ENCODE results near the gene HOXC10. TPM values are rescaled to one million over a fixed set of nuclear protein-coding genes. Genes with fewer than 3 reads are reported as not detected.
A peak's percentile ranks its signal among the peaks of the same experiment; 100 is the strongest.

The HOXC10 gene
- total and polyA plus RNA-seq, 2 donors (not counting 1 experiment from before 2014, with no cell fraction given) = not detected

GRCh38 chr12:53973236-53974042 is 11.5 kb upstream of the HOXC10 start:
- DNase-seq = peak; percentile 58
- Histone ChIP-seq H3K79me2 (ENCODE audit: control insufficient read depth, insufficient read depth, low read length) (no peaks in the 10 kb centered on the region), H3K4me1 (ENCODE audit: control insufficient read depth in 2 of 2, insufficient read depth in 2 of 2, low read length in 2 of 2) (peaks cover 25 to 45% of the 10 kb centered on the region in 2 donors), H3K36me3 (replicated peaks in 1 of 2; ENCODE audit: control extremely low read depth in 1 of 2, control insufficient read depth in 1 of 2, extremely low read depth in 1 of 2, insufficient read depth in 2 of 2, low read length in 1 of 2) (no peaks in the 10 kb centered on the region), H2AFZ (ENCODE audit: insufficient read depth, low read depth, low read length, poor library complexity, severe bottlenecking) (no peak overlapping the region), H4K20me1 (ENCODE audit: control insufficient read depth, insufficient read depth, low read length, poor library complexity, severe bottlenecking) (no peaks in the 10 kb centered on the region), H3K27me3 (replicated peaks in 1 of 4; ENCODE audit: control extremely low read depth in 1 of 4, control insufficient read depth in 3 of 4, insufficient read depth in 4 of 4, low read length in 3 of 4) (peaks cover 0 to 98% (median 85%) of the 10 kb centered on the region in 4 experiments), H3K9ac (ENCODE audit: low read length) (peak overlapping the region; percentile 51), H3K4me2 (replicated peaks; ENCODE audit: low read depth, low read length, poor library complexity, severe bottlenecking) (peak overlapping the region; percentile 79), H3K4me3 (ENCODE audit: control extremely low read depth in 1 of 5, extremely low read depth in 1 of 5, insufficient read depth in 1 of 5, low read depth in 2 of 5, low read length in 4 of 5) (no peak overlapping the region), H3K9me3 (ENCODE audit: control extremely low read depth in 1 of 3, control insufficient read depth in 2 of 3, insufficient read depth in 1 of 3, low read length in 2 of 3) (peaks cover 0 to 74% (median 13%) of the 10 kb centered on the region in 3 donors), H3K27ac (ENCODE audit: low read length in 2 of 2) (no peak overlapping the region)
- ChIA-PET POLR2A (no interaction called here), CTCF (interaction anchor here (1.0 kb wide), 1 partner anchor 228 kb away, joined by 3 read pairs; no protein-coding TSS in a partner anchor)
- peaks cover 2% of the 10 kb centered on the region for H3K9me3 Mint-ChIP-seq (ENCODE audit: insufficient read depth)
- peaks cover 86% of the 10 kb centered on the region for H3K27me3 Mint-ChIP-seq
- peaks cover 21% of the 10 kb centered on the region for H3K4me1 Mint-ChIP-seq
- peak overlapping the region; percentile 67 for H3K4me3 Mint-ChIP-seq
- no peak for ATAC-seq (ENCODE audit: low read depth)
- H3K27ac Mint-ChIP-seq = peak overlapping the region; percentile 76
- TF ChIP-seq, protein P1, sequence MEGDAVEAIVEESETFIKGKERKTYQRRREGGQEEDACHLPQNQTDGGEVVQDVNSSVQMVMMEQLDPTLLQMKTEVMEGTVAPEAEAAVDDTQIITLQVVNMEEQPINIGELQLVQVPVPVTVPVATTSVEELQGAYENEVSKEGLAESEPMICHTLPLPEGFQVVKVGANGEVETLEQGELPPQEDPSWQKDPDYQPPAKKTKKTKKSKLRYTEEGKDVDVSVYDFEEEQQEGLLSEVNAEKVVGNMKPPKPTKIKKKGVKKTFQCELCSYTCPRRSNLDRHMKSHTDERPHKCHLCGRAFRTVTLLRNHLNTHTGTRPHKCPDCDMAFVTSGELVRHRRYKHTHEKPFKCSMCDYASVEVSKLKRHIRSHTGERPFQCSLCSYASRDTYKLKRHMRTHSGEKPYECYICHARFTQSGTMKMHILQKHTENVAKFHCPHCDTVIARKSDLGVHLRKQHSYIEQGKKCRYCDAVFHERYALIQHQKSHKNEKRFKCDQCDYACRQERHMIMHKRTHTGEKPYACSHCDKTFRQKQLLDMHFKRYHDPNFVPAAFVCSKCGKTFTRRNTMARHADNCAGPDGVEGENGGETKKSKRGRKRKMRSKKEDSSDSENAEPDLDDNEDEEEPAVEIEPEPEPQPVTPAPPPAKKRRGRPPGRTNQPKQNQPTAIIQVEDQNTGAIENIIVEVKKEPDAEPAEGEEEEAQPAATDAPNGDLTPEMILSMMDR (IDR thresholded peaks at IDR 0.05) = no peak
- peak; percentile 92 for TF ChIP-seq EZH2 (IDR thresholded peaks at IDR 0.05; ENCODE audit: borderline replicate concordance, insufficient read depth, low read depth, low read length, poor library complexity, severe bottlenecking)
- WGBS (ENCODE audit: insufficient coverage) = 12% methylated on average over 56 of the region's 71 CpGs
- intact Hi-C loops (cut with micrococcal nuclease) = loop anchor here (2.0 kb wide), 1 partner anchor 21 kb away; no protein-coding TSS in a partner anchor
